HG03097 (cell line): ENCODE data around the gene ZBED1.
"Not testable (repeated sequence)": the region's sequence is repeated elsewhere in the genome, so short reads cannot be mapped to it uniquely, and the experiment has no call there.

ENCODE experiments used
- ATAC-seq: cut with Tn5 transposase; IDR thresholded peaks from one replicate; pipeline ENCODE4 v1.9.1; 2021; ENCODE audit not compliant: unreplicated experiment, low FRiP score

ZBED1 gene

DNA sequence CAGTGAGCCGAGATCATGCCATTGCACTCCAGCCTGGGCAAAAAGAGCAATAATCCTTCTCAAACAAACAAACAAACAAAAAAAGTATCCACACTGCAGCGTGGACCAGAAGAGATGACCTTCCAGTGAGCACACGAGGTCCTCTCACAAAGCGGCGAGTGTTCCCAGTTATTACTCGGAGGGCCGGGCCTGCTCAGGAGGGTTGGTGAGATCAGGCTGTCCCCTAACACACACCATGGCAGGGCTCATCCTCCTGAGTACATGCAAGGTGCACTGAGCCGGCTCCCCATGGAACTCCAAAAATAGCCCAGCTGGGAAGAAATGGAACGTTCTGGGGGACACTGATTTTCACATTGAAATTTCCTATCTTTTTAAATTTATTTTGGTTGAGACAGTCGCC, 40.7 kb downstream of the ZBED1 start:
- not testable (repeated sequence) for ATAC-seq

DNA sequence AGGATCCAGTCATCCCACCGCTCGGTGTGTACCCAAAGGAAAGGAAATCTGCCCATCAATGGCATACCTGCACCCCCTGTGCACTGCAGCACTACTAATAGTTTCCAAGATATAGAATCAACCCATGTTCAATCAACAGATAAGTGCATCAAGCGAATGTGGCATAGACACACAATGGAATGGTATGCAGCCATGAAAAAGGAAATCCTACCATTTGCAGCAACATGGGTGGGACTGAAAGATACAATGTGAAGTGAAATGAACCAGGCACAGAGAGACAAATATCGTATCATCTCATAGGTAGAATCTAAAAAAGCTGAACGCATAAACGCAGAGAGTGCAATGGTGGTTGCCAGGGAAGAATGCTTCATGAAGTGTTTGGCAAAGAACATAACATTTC, 42.5 kb downstream of the ZBED1 start:
- ATAC-seq = no peak

DNA sequence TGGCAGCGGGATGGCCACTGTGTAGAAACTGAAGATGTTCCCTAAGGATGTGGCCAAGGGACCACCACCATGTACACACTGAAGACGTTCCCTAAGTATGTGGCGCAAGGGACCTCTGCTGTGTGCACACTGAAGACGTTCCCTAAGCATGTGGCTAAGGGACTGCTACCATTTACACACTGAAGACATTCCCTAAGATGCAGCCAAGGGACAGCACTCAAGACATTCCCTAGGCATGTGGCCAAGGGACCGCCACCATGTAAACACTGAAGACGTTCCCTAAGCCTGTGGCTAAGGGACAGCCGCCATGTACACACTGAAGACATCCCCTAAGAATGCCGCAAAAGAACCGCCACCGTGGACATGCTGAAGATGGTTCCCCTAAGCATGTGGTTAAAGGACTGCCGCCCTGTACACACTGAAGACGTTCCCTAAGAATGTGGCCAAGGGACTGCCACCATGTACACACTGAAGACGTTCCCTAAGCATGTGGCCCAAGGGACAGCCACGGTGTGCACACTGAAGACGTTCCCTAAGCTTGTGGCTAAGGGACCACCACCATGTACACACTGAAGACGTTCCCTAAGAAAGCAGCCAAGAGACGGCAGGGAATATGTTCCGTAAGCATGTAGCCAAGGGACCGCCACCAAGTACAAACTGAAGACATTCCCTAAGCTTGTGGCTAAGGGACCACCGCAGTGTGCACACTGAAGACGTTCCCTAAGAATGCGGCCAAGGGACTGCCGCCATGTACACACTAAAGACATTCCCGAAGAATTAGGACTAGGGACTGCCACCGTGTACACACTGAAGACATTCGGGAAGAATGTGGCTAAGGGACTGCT, 43.3 kb downstream of the ZBED1 start:
- no peak for ATAC-seq

DNA sequence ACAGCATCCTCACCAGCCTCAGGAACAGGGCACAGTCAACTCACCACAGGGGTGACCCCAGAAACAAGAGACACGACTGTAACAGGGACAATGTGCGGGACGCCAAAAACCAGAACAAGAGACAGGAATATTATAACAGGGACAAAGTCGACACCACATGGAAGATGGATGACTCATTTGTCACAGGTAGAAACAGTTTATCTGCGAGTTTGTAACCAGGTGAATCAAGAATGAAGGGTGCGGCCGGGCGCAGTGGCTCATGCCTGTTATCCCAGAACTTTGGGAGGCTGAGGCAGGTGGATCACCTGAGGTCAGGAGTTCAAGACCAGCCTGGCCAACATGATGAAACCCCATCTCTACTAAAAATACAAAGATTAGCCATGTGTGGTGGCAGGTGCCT, 44.7 kb downstream of the ZBED1 start:
- not testable (repeated sequence) for ATAC-seq

DNA sequence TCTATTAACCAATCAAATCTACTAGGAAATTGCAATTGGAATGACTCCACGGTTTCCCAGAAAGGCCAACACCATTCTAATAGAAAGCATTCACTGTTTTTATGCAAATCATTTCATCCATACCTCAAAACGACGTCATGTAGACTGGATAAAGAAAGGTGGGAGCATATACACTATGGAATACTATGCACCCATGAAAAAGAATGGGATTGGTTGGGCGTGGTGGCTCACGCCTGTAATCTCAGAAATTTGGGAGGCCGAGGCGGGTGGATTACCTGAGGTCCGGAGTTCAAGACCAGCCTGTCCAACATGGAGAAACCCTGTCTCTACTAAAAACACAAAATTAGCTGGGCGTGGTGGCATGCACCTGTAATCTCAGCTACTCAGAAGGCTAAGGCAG, 46.2 kb downstream of the ZBED1 start:
- not testable (repeated sequence) for ATAC-seq

DNA sequence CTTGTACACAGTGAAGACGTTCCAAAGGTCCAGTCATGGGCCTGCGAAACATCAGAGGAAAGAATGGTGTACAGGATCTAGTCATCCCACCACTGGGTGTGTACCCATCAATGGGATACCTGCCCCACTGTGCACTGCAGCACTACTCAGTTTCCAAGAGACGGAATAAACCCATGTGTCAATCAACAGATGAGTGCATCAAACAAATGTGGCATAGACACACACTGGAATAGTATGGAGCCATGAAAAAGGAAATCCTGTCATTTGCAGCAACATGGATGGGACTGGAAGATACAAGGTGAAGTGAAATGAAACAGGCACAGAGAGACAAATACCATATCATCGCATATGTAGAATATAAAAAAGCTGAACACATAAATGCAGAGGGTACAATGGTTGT, 48.0 kb downstream of the ZBED1 start:
- no peak for ATAC-seq

DNA sequence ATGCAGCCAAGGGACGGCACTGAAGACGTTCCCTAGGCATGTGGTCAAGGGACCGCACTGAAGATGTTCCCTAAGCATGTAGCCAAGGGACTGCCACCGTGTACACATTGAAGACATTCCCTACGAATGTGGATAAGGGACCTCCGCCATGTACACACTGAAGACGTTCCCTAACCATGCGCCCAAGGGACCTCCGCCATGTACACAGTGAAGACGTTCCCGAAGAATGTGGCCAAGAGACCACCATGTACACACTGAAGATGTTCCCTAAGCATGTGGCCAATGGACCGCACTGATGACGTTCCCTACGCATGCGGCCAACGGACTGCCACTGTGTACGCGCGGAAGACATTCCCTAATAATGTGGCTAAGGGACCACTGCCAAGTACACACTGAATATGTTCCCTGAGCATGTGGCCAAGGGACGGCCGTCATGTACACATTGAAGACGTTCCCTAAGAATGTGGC, 48.4 kb downstream of the ZBED1 start:
- ATAC-seq = no peak

DNA sequence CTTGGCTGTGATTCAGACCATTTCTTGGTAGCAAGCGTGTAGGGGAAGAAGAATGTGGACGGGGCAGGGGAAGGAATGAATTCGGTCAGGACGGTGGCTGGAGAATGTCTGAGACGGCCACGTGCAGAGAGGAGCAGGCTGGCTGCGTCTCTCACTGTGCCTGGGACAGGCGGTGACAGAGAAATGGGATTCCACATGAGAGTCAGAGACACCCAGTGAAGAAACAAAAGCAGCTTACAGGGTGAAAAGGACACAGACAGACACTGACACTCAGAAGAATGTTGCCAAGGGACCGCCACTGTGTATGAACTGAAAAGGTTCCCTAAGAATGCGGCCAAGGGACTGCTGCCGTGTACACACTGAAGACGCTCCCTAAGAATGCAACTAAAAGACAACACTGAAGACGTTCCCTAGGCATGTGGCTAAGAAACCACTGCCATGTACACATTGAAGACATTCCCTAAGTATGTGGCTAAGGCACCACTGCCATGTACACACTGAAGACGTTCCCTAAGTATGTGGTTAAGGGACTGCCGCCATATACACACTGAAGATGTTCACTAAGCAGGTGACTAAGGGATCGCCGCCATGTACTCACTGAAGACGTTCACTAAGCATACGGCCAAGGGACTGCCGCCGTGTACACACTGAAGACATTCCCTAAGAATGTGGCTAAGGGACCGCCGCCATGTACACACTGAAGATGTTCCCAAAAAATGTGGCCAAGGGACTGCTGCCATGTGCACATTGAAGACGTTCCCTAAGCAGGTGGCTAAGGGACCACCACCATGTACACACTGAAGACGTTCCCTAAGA, 49.1 kb downstream of the ZBED1 start:
- no peak for ATAC-seq

DNA sequence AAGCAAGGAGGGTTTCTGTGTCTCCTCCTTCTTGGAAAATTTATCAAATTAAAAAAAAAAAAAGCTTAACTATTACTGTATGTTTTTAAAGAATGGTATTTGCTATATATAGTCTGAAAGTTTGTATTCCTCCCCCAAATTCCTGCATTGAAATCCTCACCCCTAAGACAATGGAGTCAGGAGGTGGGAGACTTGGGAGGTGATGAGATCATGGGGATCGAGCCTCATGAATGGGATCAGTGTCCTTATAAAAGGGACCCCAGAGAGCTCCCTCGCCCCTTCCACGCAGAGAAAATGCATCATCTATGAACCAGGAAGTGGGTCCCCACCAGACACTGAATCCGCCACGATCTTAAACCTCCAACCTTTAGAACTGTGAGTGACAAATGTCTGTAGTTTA, 50.1 kb downstream of the ZBED1 start:
- no peak for ATAC-seq

DNA sequence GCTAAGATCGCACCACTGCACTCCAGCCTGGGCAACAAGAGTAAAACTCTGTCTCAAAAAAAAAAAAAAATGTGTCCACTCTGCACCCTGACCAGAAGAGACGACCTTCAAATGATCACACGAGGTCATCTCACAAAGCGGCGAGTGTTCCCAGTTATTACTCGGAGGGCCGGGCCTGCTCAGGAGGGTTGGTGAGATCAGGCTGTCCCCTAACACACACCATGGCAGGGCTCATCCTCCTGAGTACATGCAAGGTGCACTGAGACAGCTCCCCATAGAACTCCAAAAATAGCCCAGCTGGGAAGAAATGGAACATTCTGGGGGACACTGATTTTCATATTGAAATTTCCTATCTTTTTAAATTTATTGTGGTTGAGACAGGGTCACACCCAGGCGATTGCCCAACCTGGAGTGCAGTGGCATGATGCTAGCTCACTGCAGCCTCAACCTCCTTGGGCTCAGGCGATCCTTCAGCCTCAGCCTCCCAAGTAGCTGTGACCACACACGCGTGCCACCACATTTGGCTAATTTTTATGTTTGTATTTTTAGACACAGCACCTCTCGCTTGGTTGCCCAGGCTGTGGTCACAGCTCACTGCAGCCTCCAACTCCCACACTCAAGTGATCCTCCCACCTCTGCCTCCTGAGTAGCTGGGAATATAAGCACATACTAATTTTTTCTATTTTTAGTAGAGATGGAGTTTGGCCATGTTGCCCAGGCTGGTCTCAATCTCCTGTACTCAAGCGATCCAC, 51.5 kb downstream of the ZBED1 start:
- no peak for ATAC-seq

DNA sequence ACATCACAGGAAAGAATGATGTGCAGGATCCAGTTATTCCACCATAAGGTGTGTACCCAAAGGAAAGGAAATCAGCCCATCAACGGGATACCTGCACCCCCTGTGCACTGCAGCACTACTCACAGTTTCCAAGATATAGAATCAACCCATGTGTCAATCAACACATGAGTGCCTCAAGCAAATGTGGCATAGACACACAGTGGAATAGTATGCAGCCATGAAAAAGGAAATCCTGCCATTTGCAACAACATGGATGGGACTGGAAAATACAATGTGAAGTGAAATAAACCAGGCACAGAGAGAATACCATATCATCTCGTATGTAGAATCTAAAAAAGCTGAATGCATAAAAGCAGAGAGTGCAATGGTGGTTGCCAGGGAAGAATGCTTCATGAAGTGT, 53.3 kb downstream of the ZBED1 start:
- ATAC-seq = no peak

DNA sequence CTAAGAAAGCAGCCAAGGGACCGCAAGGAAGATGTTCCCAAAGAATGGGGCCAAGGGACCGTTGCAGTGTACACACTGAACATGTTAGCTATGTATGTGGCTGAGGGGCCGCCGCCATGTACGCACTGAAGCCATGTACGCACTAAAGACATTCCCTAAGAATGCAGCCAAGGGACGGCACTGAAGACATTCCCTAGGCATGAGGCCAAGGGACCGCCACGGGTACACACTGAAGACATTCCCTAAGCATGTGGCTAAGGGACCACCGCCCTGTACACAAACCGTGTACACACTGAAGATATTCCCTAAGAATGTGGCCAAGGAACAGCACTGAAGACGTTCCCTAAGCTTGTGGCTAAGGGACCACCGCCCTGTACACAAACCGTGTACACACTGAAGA, 54.0 kb downstream of the ZBED1 start:
- ATAC-seq = no peak

DNA sequence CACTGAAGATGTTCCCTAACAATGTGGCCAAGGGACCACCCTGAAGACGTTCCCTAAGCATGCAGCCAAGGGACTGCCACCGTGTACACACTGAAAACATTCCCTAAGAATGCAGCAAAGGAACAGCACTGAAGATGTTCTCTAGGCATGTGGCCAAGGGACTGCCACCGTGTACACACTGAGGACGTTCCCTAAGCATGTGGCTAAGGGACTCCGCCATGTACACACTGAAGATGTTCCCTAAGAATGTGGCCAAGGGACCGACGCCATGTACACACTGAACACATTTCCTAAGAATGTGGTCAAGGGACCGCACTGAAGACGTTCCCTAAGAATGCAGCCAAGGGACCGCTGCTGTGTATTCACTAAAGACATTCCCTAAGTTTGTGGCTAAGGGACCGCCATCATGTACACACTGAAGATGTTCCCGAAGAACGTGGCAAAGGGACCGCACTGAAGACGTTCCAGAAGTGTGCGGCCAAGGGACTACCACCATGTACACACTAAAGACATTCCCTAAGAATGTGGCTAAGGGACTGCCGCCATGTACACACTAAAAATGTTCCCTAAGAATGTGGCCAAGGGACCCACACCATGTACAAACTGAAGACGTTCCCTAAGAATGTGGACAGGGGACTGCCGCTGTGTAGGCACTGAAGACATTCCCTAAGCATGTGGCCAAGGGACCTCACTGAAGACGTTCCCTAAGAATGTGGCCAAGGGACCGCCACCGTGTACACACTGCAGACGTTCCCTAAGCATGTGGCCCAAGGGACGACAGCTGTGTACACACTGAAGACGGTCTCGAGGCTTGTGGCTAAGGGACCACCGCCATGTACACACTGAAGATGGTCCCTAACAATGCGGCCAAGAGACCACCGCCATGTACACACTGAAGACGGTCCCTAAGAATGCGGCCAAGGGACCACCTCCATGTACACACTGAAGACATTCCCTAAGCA, 54.8 kb downstream of the ZBED1 start:
- ATAC-seq = no peak

DNA sequence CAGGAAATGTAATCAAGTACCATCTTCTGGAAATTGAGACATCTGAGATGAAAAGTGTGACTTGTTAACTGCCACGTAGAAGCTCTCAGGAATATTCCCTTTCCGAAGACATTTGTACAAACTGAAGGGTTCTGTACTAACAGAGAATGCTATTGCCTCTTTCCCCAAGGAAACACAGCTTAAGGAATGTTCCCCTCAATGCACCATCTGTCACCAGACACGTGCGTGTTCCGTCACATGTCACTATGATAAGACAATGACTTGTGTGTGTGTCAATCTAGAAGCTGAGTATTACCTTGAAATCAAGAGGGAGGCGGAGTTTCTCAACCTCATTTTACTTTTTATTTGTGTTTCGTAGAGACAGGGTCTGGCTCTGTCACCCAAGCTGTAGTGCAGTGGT, 58.1 kb downstream of the ZBED1 start:
- ATAC-seq = no peak

DNA sequence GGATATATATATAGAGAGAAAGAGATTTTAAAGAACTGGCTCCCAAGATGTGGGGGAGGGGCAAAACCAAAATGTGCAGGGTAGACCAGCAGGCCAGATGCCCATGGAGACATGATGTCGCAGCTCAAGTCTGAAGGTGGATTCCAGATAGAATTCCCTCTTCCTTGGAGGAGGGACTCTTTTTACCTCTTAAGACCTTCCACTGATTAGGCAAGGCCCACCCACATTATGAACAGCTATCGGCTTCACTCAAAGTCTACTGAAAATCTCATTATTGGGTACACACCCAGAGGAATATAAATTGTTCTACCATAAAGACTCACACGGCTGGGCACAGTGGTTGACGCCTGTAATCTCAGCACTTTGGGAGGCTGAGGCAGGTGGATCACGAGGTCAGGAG, 59.3 kb downstream of the ZBED1 start:
- no peak for ATAC-seq

DNA sequence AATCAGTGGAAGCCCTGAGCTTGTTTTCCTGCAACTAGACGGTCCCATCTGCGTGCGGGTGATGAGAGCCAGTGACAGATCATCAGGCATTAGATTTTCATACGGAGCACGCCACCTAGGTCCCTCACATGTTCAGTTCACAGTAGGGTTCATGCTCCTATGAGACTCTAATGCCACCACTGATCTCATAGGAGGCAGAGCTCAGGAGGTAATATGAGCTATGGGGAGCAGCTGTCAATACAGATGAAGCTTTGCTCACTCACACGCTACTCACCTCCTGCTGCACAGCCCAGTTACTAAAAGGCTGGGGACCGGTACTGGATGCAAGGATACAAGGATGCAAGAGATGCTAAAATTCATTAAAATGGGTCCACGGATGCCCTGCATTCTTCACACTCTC, 61.2 kb downstream of the ZBED1 start:
- ATAC-seq = no peak
